ENCODE data around the gene PLXNA4.

PLXNA4 gene

DNA sequence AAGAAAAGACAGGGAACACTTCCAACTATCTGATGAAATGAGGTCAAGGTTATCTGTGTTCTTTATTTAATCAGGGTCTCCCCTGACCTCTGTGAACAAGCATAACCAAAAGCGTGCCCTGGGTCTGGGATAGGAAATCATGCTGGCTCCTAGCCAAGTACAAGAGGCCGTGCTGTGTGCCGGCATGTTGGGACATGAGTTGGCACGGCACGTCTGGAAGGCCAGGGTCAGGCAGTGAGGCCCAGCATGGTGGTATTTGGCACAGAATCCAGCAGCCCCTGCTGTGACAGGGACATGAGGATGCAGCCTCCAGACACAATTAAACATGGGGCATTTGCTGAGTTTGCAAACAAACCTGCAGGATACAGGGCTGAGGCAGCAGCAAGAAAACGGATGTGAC is 320.4 kb downstream of the PLXNA4 start:
- POLR2A ChIA-PET: no interaction called here
- CTCF ChIA-PET: no interaction called here
- no peak for DNase-seq (ENCODE audit: extremely low spot score)
- no peak for TF ChIP-seq CTCF (IDR thresholded peaks at IDR 0.05; ENCODE audit: control extremely low read depth, extremely low read depth, low read depth, missing control alignments)

- ChIA-PET POLR2A (no interaction called here), CTCF (no interaction called here)
- no peak for DNase-seq (ENCODE audit: extremely low spot score)
- TF ChIP-seq CTCF (IDR thresholded peaks at IDR 0.05; ENCODE audit: control extremely low read depth, extremely low read depth, low read depth, missing control alignments): no peak
These were observed 321.0 kb downstream of the PLXNA4 start for GRCh38 chr7:132255115-132255797.

DNA sequence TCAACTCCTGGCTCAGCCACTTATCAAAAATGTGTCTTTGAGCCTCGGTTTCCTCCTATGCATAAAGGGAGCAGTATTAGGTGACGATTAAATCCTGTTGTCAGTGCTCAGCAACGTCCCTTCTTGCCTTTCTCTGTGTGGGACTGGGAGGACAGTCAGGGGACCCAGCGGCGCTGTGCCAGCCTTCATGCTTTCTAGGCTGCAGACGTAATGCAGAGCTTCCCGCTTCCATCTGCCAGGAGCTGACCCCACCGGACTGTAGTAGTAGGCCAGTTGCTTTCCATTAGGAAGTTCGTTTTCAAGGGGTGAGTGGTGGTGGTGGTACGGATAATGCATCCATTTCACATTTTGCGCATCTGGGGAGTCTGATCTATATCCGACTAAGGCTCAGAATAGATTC is 321.8 kb downstream of the PLXNA4 start:
- ChIA-PET POLR2A (no interaction called here), CTCF (no interaction called here)
- no peak for TF ChIP-seq CTCF (IDR thresholded peaks at IDR 0.05; ENCODE audit: control extremely low read depth, extremely low read depth, low read depth, missing control alignments)
- no peak for DNase-seq (ENCODE audit: extremely low spot score)

GRCh38 chr7:132252793-132253100 is 323.5 kb downstream of the PLXNA4 start:
- ChIA-PET POLR2A (no interaction called here), CTCF (interaction anchor here (1.1 kb wide), 1 partner anchor 394 kb away, joined by 3 read pairs; no protein-coding TSS in a partner anchor)
- no peak for DNase-seq (ENCODE audit: extremely low spot score)
- TF ChIP-seq CTCF (IDR thresholded peaks at IDR 0.05; ENCODE audit: control extremely low read depth, extremely low read depth, low read depth, missing control alignments): no peak

DNA sequence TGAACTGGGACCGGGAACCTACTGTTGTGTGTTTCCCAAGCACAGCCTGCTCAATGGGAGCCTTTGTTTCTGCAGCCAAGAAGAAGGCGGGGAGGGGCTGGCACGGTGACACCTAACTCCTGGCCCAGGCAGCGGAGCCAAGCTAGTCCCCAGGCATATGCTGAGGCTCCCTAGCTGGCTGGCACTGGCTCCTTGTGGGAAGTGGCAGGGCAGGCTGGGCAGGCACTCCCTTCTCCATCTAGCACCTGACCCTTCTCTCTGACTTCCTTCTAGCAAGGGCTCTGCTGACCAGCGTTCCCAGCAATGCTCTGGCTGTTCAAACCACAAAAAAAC is 325.0 kb downstream of the PLXNA4 start:
- no peak for TF ChIP-seq CTCF (IDR thresholded peaks at IDR 0.05; ENCODE audit: control extremely low read depth, extremely low read depth, low read depth, missing control alignments)
- ChIA-PET POLR2A (no interaction called here), CTCF (interaction anchor here (1.5 to 1.7 kb wide), 2 partner anchors 12 to 562 kb away, joined by 3 to 4 read pairs; no protein-coding TSS in a partner anchor)
- DNase-seq (ENCODE audit: extremely low spot score): no peak

- no peak for DNase-seq (ENCODE audit: extremely low spot score)
- TF ChIP-seq CTCF (IDR thresholded peaks at IDR 0.05; ENCODE audit: control extremely low read depth, extremely low read depth, low read depth, missing control alignments): no peak
- POLR2A ChIA-PET: no interaction called here
- CTCF ChIA-PET: interaction anchor here (1.5 to 1.7 kb wide), 2 partner anchors 12 to 562 kb away, joined by 3 to 4 read pairs; no protein-coding TSS in a partner anchor
These were observed 325.6 kb downstream of the PLXNA4 start for GRCh38 chr7:132250480-132251326.
